Measurements from ENCODE around the gene SOCS2.

- no peak for TF ChIP-seq POLR2AphosphoS5 (IDR thresholded peaks at IDR 0.05; ENCODE audit: low read depth, low read length)
- no peak for TF ChIP-seq POLR2A (IDR thresholded peaks at IDR 0.05; ENCODE audit: low read depth, low read length)
Measured at GRCh38 chr12:93582351-93582750, 9.9 kb downstream of the SOCS2 start.

All from GM12892 (cell line).